HCT116 (cell line): ENCODE measurements around the gene PHKB. TPM values are rescaled to one million over a fixed set of nuclear protein-coding genes. Genes with fewer than 3 reads are reported as not detected.

Experiments
- ATAC-seq: fragments of 200-7000 bp; cut with Tn5 transposase; 2 replicates; pipeline ENCODE4 v1.9.1; 2020; ENCODE audit warnings: mild to moderate bottlenecking, moderate library complexity
- BruUV-seq: library from RNA; stranded (reverse); fragments of 400-500 nt; replicated peaks from 2 replicates; lab custom pipeline; 2021; lab: Mats Ljungman, UMichigan
- CTCF ChIA-PET: fragments of 300-600 bp; sonication (Branson Sonifier 250); formaldehyde crosslinking; loops from one replicate; lab custom pipeline; 2021; ENCODE audit warnings: antibody characterized with exemption; lab: Charles Lee
- POLR2A ChIA-PET: fragments of 300-600, 350-600 bp; sonication (Branson Sonifier 250); formaldehyde crosslinking; loops from one replicate; lab custom pipeline; 2021; ENCODE audit warnings: antibody characterized with exemption; lab: Charles Lee
- RAD21 ChIA-PET, 2 experiments: fragments of 300-600 bp; sonication (Branson Sonifier 250); formaldehyde crosslinking; loops; one replicate each; lab custom pipeline; 2023; ENCODE audit warnings: low total read pairs in 2 of 2; ENCODE audit not compliant: uncharacterized antibody in 2 of 2, unreplicated experiment in 2 of 2, low non-redundant PET in 1 of 2; lab: Charles Lee
- DNase-seq: peaks from one replicate; pipeline ENCODE4 v3.0.0-alpha.2; 2010; ENCODE audit warnings: low read depth, low spot score
- H2AFZ ChIP-seq: fragments of 200-600 bp; shearing (Covaris generic), sonication (generic); 2 replicates; pipeline ENCODE4 v1.6.1; 2017; ENCODE audit warnings: low read depth, mixed run types, mixed read lengths, antibody characterized with exemption, low read length; ENCODE audit not compliant: poor library complexity, severe bottlenecking
- H3K27ac ChIP-seq: 2 replicates; pipeline ENCODE4 v1.5.1; 2012; ENCODE audit warnings: low read depth, low read length
- H3K27me3 ChIP-seq: fragments of 200-600 bp; sonication (generic); 2 replicates; pipeline ENCODE4 v1.6.1; 2016; ENCODE audit warnings: mixed run types, low read length, mixed read lengths; ENCODE audit not compliant: insufficient read depth
- H3K36me3 ChIP-seq, 2 experiments: fragments of 200-500 bp in 1 of 2; fragments of 200-600 bp in 1 of 2; sonication (Bioruptor generic) in 1 of 2; sonication (generic) in 1 of 2; 2 replicates each; pipeline versions ENCODE4 v1.5.1 to v1.6.1; 2014 to 2016; ENCODE audit warnings: low read length in 2 of 2, inconsistent platforms in 1 of 2, mixed read lengths in 1 of 2, mixed run types in 1 of 2; ENCODE audit not compliant: insufficient read depth in 2 of 2, control insufficient read depth in 1 of 2
- H3K4me1 ChIP-seq, 2 experiments: fragments of 200-600 bp in 1 of 2; sonication (generic) in 1 of 2; 2 replicates each; pipeline versions ENCODE4 v1.5.1 to v1.6.1; 2012 to 2017; ENCODE audit warnings: low read length in 2 of 2, inconsistent platforms in 1 of 2, mild to moderate bottlenecking in 1 of 2, mixed read lengths in 1 of 2, mixed run types in 1 of 2, moderate library complexity in 1 of 2; ENCODE audit not compliant: insufficient read depth in 2 of 2, control insufficient read depth in 1 of 2
- H3K4me2 ChIP-seq: fragments of 200-600 bp; sonication (generic); 2 replicates; pipeline ENCODE4 v1.6.1; 2017; ENCODE audit warnings: mixed run types, low read length, mixed read lengths
- H3K4me3 ChIP-seq, 2 experiments: fragments of 200-600 bp in 1 of 2; sonication (generic) in 1 of 2; replicated peaks in 1 of 2; 2 replicates each; pipeline ENCODE4 v1.5.1; 2011 to 2016; ENCODE audit warnings: low read length in 2 of 2, control low read depth in 1 of 2, low read depth in 1 of 2, mild to moderate bottlenecking in 1 of 2, mixed read lengths in 1 of 2, mixed run types in 1 of 2
- H3K79me2 ChIP-seq: fragments of 200-600 bp; sonication (generic); 2 replicates; pipeline ENCODE4 v1.6.1; 2017; ENCODE audit warnings: mild to moderate bottlenecking, mixed run types, low read length, moderate library complexity, mixed read lengths; ENCODE audit not compliant: insufficient read depth
- H3K9ac ChIP-seq: fragments of 200-600 bp; sonication (generic); 2 replicates; pipeline ENCODE4 v1.6.1; 2016; ENCODE audit warnings: low read length, mixed read lengths
- H3K9me2 ChIP-seq: fragments of 200-600 bp; sonication (generic), shearing (Covaris generic); 2 replicates; pipeline ENCODE4 v1.6.1; 2017; ENCODE audit warnings: mixed run types, mild to moderate bottlenecking, moderate library complexity; ENCODE audit not compliant: insufficient read depth
- H3K9me3 ChIP-seq, 2 experiments: fragments of 200-500 bp in 1 of 2; fragments of 200-600 bp in 1 of 2; sonication (Bioruptor generic) in 1 of 2; sonication (generic) in 1 of 2; 2 replicates each; pipeline ENCODE4 v1.6.1; 2014 to 2017; ENCODE audit warnings: low read length in 2 of 2, mixed read lengths in 2 of 2, inconsistent platforms in 1 of 2, low read depth in 1 of 2, mild to moderate bottlenecking in 1 of 2, mixed run types in 1 of 2, moderate library complexity in 1 of 2; ENCODE audit not compliant: control insufficient read depth in 1 of 2, insufficient read depth in 1 of 2
- H4K20me1 ChIP-seq: fragments of 200-600 bp; sonication (generic), shearing (Covaris generic); 2 replicates; pipeline ENCODE4 v1.6.1; 2017; ENCODE audit warnings: mixed run types, mild to moderate bottlenecking, moderate library complexity; ENCODE audit not compliant: insufficient read depth
- CBX3 ChIP-seq: IDR thresholded peaks from 2 replicates; pipeline ENCODE4 v1.6.1; 2012; ENCODE audit warnings: low read depth
- ELF1 ChIP-seq: IDR thresholded peaks from 2 replicates; pipeline ENCODE4 v1.6.1; 2012; ENCODE audit warnings: low read depth, borderline replicate concordance
- EZH2phosphoT487 ChIP-seq: fragments of 200-600 bp; IDR thresholded peaks from 2 replicates; pipeline ENCODE4 v1.6.1; 2018; ENCODE audit warnings: antibody characterized with exemption, borderline replicate concordance
- MAX ChIP-seq: IDR thresholded peaks from 2 replicates; pipeline ENCODE4 v1.6.1; 2012
- SRF ChIP-seq: IDR thresholded peaks from 2 replicates; pipeline ENCODE4 v1.6.1; 2012; ENCODE audit warnings: low read depth
- TCF7L2 ChIP-seq: IDR thresholded peaks from 2 replicates; pipeline ENCODE4 v1.7.0; 2011; ENCODE audit warnings: borderline replicate concordance, inconsistent platforms; ENCODE audit not compliant: insufficient read depth, insufficient read length; ENCODE audit errors: extremely low read depth
- YY1 ChIP-seq: IDR thresholded peaks from 2 replicates; pipeline ENCODE4 v1.6.1; 2011; ENCODE audit warnings: low read length, low read depth, moderate library complexity, mild to moderate bottlenecking; ENCODE audit not compliant: insufficient replicate concordance; ENCODE audit errors: extremely low read depth
- ZBTB33 ChIP-seq: IDR thresholded peaks from 2 replicates; pipeline ENCODE4 v1.6.1; 2011; ENCODE audit warnings: mild to moderate bottlenecking, low read length, moderate library complexity; ENCODE audit not compliant: insufficient replicate concordance; ENCODE audit errors: extremely low read depth
- intact Hi-C: fragments of 100-400 bp; cut with micrococcal nuclease; formaldehyde crosslinking; loops from 2 replicates; pipeline ENCODE4 v1.10.0; 2022
- total RNA-seq: library from RNA; stranded (reverse); gene quantifications from one replicate; pipeline ENCODE4 v1.2.1, GENCODE V29; 2021; ENCODE audit not compliant: unreplicated experiment

PHKB gene
- total RNA-seq, 1 experiment from 2014 or later: 30.5 TPM

- Histone ChIP-seq H2AFZ (no peak overlapping the region), H3K9ac (no peak overlapping the region), H4K20me1 (no peaks in the 10 kb centered on the region), H3K9me2 (no peaks in the 10 kb centered on the region), H3K4me2 (no peak overlapping the region), H3K27me3 (no peaks in the 10 kb centered on the region), H3K36me3 (no peaks in the 10 kb centered on the region), H3K27ac (no peak overlapping the region), H3K79me2 (no peaks in the 10 kb centered on the region; the same call in 1 of the 2 replicates), H3K4me3 (no peak overlapping the region)
- RAD21 ChIA-PET: no interaction called here
- CTCF ChIA-PET: no interaction called here
- no TSS peak for BruUV-seq
- TF ChIP-seq SRF: no peak
- TF ChIP-seq EZH2phosphoT487: no peak
- no peak for TF ChIP-seq YY1
- TF ChIP-seq MAX: no peak
- TF ChIP-seq, all 23 proteins: peak for 0
- Histone ChIP-seq H3K9me3 (no peaks in the 10 kb centered on the region), H3K4me1 (no peaks in the 10 kb centered on the region)
- ATAC-seq (no peak), DNase-seq (no peak)
- intact Hi-C loops: no loop called here
- POLR2A ChIA-PET: no interaction called here
Measured at GRCh38 chr16:47492428-47493377, 31.6 kb downstream of the PHKB start.

- ChIA-PET CTCF (no interaction called here), RAD21 (no interaction called here), POLR2A (no interaction called here)
- Histone ChIP-seq H3K9me2 (no peaks in the 10 kb centered on the region), H3K27ac (no peak overlapping the region), H3K27me3 (no peaks in the 10 kb centered on the region), H3K79me2 (no peaks in the 10 kb centered on the region; the same call in 1 of the 2 replicates), H4K20me1 (no peaks in the 10 kb centered on the region), H3K4me2 (no peak overlapping the region), H3K9ac (no peak overlapping the region), H3K4me3 (no peak overlapping the region), H3K4me1 (no peaks in the 10 kb centered on the region), H2AFZ (no peak overlapping the region), H3K36me3 (no peaks in the 10 kb centered on the region), H3K9me3 (no peaks in the 10 kb centered on the region)
- BruUV-seq: no TSS peak
- TF ChIP-seq ELF1 (no peak), CBX3 (no peak), ZBTB33 (no peak), TCF7L2 (no peak)
- intact Hi-C loops: no loop called here
- no peak for DNase-seq
- no peak for ATAC-seq
Measured at GRCh38 chr16:47493381-47494337, 32.5 kb downstream of the PHKB start.
